Smooth muscle cell (in vitro differentiated cells): Measurements from ENCODE around the gene ZNRF3. TPM values are rescaled to one million over a fixed set of nuclear protein-coding genes. Genes with fewer than 3 reads are reported as not detected.
A peak's percentile ranks its signal among the peaks of the same experiment; 100 is the strongest.

Source experiments
- DNase-seq: peaks from one replicate; lab custom pipeline; 2025; ENCODE audit not compliant: unreplicated experiment; lab: John Stamatoyannopoulos, UW
- H2AFZ ChIP-seq: fragments of 200-600 bp; sonication (generic); 2 replicates; pipeline ENCODE4 v1.6.0; 2016; ENCODE audit warnings: antibody characterized with exemption, low read depth, mild to moderate bottlenecking
- H3F3A ChIP-seq: fragments of 200-600 bp; sonication (generic); 2 replicates; pipeline ENCODE4 v1.6.0; 2017; ENCODE audit warnings: antibody characterized with exemption, low read depth
- H3K27ac ChIP-seq: fragments of 200-600 bp; sonication (generic); 2 replicates; pipeline ENCODE4 v1.5.1; 2016; ENCODE audit warnings: low read depth, mild to moderate bottlenecking
- H3K27me3 ChIP-seq: fragments of 200-600 bp; sonication (generic); 2 replicates; pipeline ENCODE4 v1.6.1; 2016; ENCODE audit warnings: low read depth, mild to moderate bottlenecking
- H3K36me3 ChIP-seq: fragments of 200-600 bp; sonication (generic); 2 replicates; pipeline ENCODE4 v1.5.1; 2016; ENCODE audit warnings: low read depth
- H3K4me1 ChIP-seq: fragments of 200-600 bp; sonication (generic); 2 replicates; pipeline ENCODE4 v1.5.1; 2016; ENCODE audit warnings: low read depth
- H3K4me2 ChIP-seq: fragments of 200-600 bp; sonication (generic); 2 replicates; pipeline ENCODE4 v1.6.0; 2016; ENCODE audit warnings: mild to moderate bottlenecking
- H3K4me3 ChIP-seq: fragments of 200-600 bp; sonication (generic); 2 replicates; pipeline ENCODE4 v1.5.1; 2016; ENCODE audit warnings: mild to moderate bottlenecking
- H3K79me2 ChIP-seq: fragments of 200-600 bp; sonication (generic); 2 replicates; pipeline ENCODE4 v1.6.0; 2016; ENCODE audit warnings: low read depth, mild to moderate bottlenecking
- H3K9ac ChIP-seq: fragments of 200-600 bp; sonication (generic); 2 replicates; pipeline ENCODE4 v1.6.0; 2016; ENCODE audit warnings: low read depth
- H3K9me3 ChIP-seq: fragments of 200-600 bp; sonication (generic); replicated peaks from 2 replicates; pipeline ENCODE4 v1.5.1; 2016; ENCODE audit warnings: low read depth
- H4K20me1 ChIP-seq: fragments of 200-600 bp; sonication (generic); 2 replicates; pipeline ENCODE4 v1.6.0; 2016; ENCODE audit warnings: low read depth
- CTCF ChIP-seq: fragments of 200-600 bp; sonication (generic); IDR thresholded peaks from 2 replicates; pipeline ENCODE4 v1.5.1; 2017; ENCODE audit warnings: borderline replicate concordance, mild to moderate bottlenecking, antibody characterized with exemption; ENCODE audit not compliant: insufficient read depth, poor library complexity, severe bottlenecking
- WGBS: methylation state at CpG from one replicate; pipeline ENCODE4 v1.1.7; 2016; ENCODE audit warnings: low lambda C conversion rate; 5-methylcytosine and 5-hydroxymethylcytosine counted together
- polyA plus RNA-seq: library from polyadenylated mRNA; unstranded; fragments of >200 nt; fragmentation: Nextera tagmentation; extraction: Ambion mirVana; gene quantifications from 2 replicates; pipeline ENCODE4 v1.2.1, GENCODE V29; 2016
- total RNA-seq: library from RNA; depleted of rRNA; stranded (reverse); fragments of >200 nt; gene quantifications from 2 replicates; pipeline ENCODE4 v1.2.3, GENCODE V29; 2014

The ZNRF3 gene
- total and polyA plus RNA-seq, 2 experiments from 2014 or later = 4.7 to 5.5 TPM

GRCh38 chr22:28855355-28856094 is 27.8 kb upstream of the ZNRF3 start:
- no peak for DNase-seq
- WGBS = 29% methylated on average over 6 of the region's 6 CpGs
- no peaks in the 10 kb centered on the region for H3K4me1 ChIP-seq

GRCh38 chr22:28856095-28856455 is 27.3 kb upstream of the ZNRF3 start:
- no peak overlapping the region for H2AFZ ChIP-seq
- 94% methylated on average over 1 of the region's 1 CpG for whole genome bisulfite sequencing

More at GRCh38 chr22:28855355-28856094, 27.8 kb upstream of the ZNRF3 start:
- Histone ChIP-seq H3K9me3 (no peaks in the 10 kb centered on the region), H2AFZ (no peak overlapping the region), H3K4me2 (no peak overlapping the region), H3K4me3 (no peak overlapping the region), H3K27me3 (no peaks in the 10 kb centered on the region), H3K36me3 (no peaks in the 10 kb centered on the region), H3K27ac (no peak overlapping the region), H3K79me2 (no peaks in the 10 kb centered on the region), H4K20me1 (no peaks in the 10 kb centered on the region), H3K9ac (no peak overlapping the region), H3F3A (no peaks in the 10 kb centered on the region)
- TF ChIP-seq CTCF = peak; percentile 94

GRCh38 chr22:28857288-28857687 is 26.1 kb upstream of the ZNRF3 start:
- 57% methylated on average over 6 of the region's 6 CpGs for WGBS
- no peak for TF ChIP-seq CTCF
- no peaks in the 10 kb centered on the region for H3K9me3 ChIP-seq

More at GRCh38 chr22:28856095-28856455, 27.3 kb upstream of the ZNRF3 start:
- no peak for TF ChIP-seq CTCF
- Histone ChIP-seq H3K4me2 (no peak overlapping the region), H3F3A (no peaks in the 10 kb centered on the region), H3K27ac (no peak overlapping the region), H3K79me2 (no peaks in the 10 kb centered on the region), H3K4me1 (no peaks in the 10 kb centered on the region), H3K9me3 (no peaks in the 10 kb centered on the region), H3K27me3 (no peaks in the 10 kb centered on the region), H4K20me1 (no peaks in the 10 kb centered on the region), H3K36me3 (no peaks in the 10 kb centered on the region), H3K9ac (no peak overlapping the region), H3K4me3 (no peak overlapping the region)
- no peak for DNase-seq

GRCh38 chr22:28864878-28865596 is 18.3 kb upstream of the ZNRF3 start:
- Histone ChIP-seq H3K4me1 (no peaks in the 10 kb centered on the region), H4K20me1 (no peaks in the 10 kb centered on the region), H3F3A (no peaks in the 10 kb centered on the region), H2AFZ (no peak overlapping the region), H3K9me3 (no peaks in the 10 kb centered on the region), H3K9ac (no peak overlapping the region), H3K79me2 (no peaks in the 10 kb centered on the region), H3K4me3 (no peak overlapping the region), H3K4me2 (no peak overlapping the region), H3K36me3 (no peaks in the 10 kb centered on the region), H3K27me3 (no peaks in the 10 kb centered on the region), H3K27ac (no peak overlapping the region)
- WGBS = 95% methylated on average over 8 of the region's 8 CpGs
- DNase-seq = no peak
- no peak for TF ChIP-seq CTCF

More at GRCh38 chr22:28857288-28857687, 26.1 kb upstream of the ZNRF3 start:
- Histone ChIP-seq H2AFZ (no peak overlapping the region), H3K4me1 (no peaks in the 10 kb centered on the region), H3K9ac (no peak overlapping the region), H3F3A (no peaks in the 10 kb centered on the region), H3K4me2 (no peak overlapping the region), H3K36me3 (no peaks in the 10 kb centered on the region), H3K79me2 (no peaks in the 10 kb centered on the region), H3K27me3 (no peaks in the 10 kb centered on the region), H3K27ac (no peak overlapping the region), H3K4me3 (no peak overlapping the region), H4K20me1 (no peaks in the 10 kb centered on the region)
- no peak for DNase-seq
